Endodermal cell (in vitro differentiated cells): ENCODE data around the gene ASAP3. TPM values are rescaled to one million over a fixed set of nuclear protein-coding genes. Genes with fewer than 3 reads are reported as not detected.
"Not testable (repeated sequence)": the region's sequence is repeated elsewhere in the genome, so short reads cannot be mapped to it uniquely, and the experiment has no call there.

Source experiments
- DNase-seq: peaks from one replicate; pipeline ENCODE4 v3.0.0-alpha.2; 2017
- H3K27ac ChIP-seq: 2 replicates; pipeline ENCODE4 v1.5.1; 2013; ENCODE audit warnings: mild to moderate bottlenecking, low read depth, low read length, moderate library complexity
- H3K27me3 ChIP-seq: 2 replicates; pipeline ENCODE4 v1.6.1; 2013; ENCODE audit warnings: mild to moderate bottlenecking, low read length, moderate library complexity; ENCODE audit not compliant: insufficient read depth, control insufficient read depth, poor library complexity, severe bottlenecking
- H3K36me3 ChIP-seq: 2 replicates; pipeline ENCODE4 v1.7.0; 2013; ENCODE audit warnings: mild to moderate bottlenecking, low read length, moderate library complexity; ENCODE audit not compliant: control insufficient read depth, insufficient read depth
- H3K4me1 ChIP-seq: one replicate; pipeline ENCODE4 v1.7.0; 2013; ENCODE audit warnings: low read length; ENCODE audit not compliant: control insufficient read depth, insufficient read depth
- H3K4me3 ChIP-seq: 2 replicates; pipeline ENCODE4 v1.5.1; 2013; ENCODE audit warnings: mild to moderate bottlenecking, low read length, moderate library complexity
- H3K9ac ChIP-seq: 2 replicates; pipeline ENCODE4 v1.6.1; 2013; ENCODE audit warnings: mild to moderate bottlenecking, low read length, moderate library complexity; ENCODE audit not compliant: poor library complexity, severe bottlenecking; ENCODE audit errors: extremely low read depth
- H3K9me3 ChIP-seq: 2 replicates; pipeline ENCODE4 v1.6.1; 2013; ENCODE audit warnings: mild to moderate bottlenecking, low read length, moderate library complexity; ENCODE audit not compliant: control insufficient read depth
- H3K27ac Mint-ChIP-seq: 2 replicates; pipeline ENCODE4 v1.8.0; 2020; ENCODE audit warnings: mixed read lengths
- H3K27me3 Mint-ChIP-seq: 2 replicates; pipeline ENCODE4 v1.8.0; 2021; ENCODE audit warnings: mild to moderate bottlenecking, mixed read lengths; ENCODE audit not compliant: insufficient read depth
- H3K36me3 Mint-ChIP-seq: 2 replicates; pipeline ENCODE4 v1.8.0; 2020; ENCODE audit warnings: low read depth, mixed read lengths
- H3K4me1 Mint-ChIP-seq: 2 replicates; pipeline ENCODE4 v1.8.0; 2020; ENCODE audit warnings: mixed read lengths
- H3K4me3 Mint-ChIP-seq: 2 replicates; pipeline ENCODE4 v1.8.0; 2020; ENCODE audit warnings: mild to moderate bottlenecking, moderate library complexity, mixed read lengths
- H3K9me3 Mint-ChIP-seq: 2 replicates; pipeline ENCODE4 v1.8.0; 2020; ENCODE audit warnings: mild to moderate bottlenecking, mixed read lengths
- CTCF ChIP-seq: fragments of 200-600 bp; sonication (generic); conservative IDR thresholded peaks from 2 replicates; pipeline ENCODE4 v1.5.0; 2021; ENCODE audit warnings: antibody characterized with exemption, mild to moderate bottlenecking
- WGBS, 2 experiments: methylation state at CpG; one replicate each; pipeline versions ENCODE4 v1.1.5 to v1.1.7; 2013; ENCODE audit warnings: missing lambda C conversion rate in 2 of 2, mixed read lengths in 1 of 2; ENCODE audit not compliant: insufficient coverage in 1 of 2, insufficient read length in 1 of 2; 5-methylcytosine and 5-hydroxymethylcytosine counted together
- total RNA-seq, 2 donors: library from RNA; stranded (reverse); fragmentation: NEBNext Ultra II Directional in 1 of 2; extraction: Animal tissue kit (Norgen Biotek cat#: 25700) in 1 of 2; gene quantifications; 2 replicates in 1 of 2; 3 replicates in 1 of 2; pipeline ENCODE4 v1.2.1, GENCODE V29; 2021

The ASAP3 gene
- total RNA-seq, 2 donors from 2014 or later, result 78.7 to 91.0 TPM

GRCh38 chr1:23497777-23498439, 13.9 kb upstream of the ASAP3 start:
- no peak overlapping the region for H3K9ac ChIP-seq
- H3K27ac Mint-ChIP-seq, result no peak overlapping the region
- peaks cover 2% of the 10 kb centered on the region for H3K27me3 Mint-ChIP-seq
- H3K4me3 Mint-ChIP-seq, result no peak overlapping the region
- no peaks in the 10 kb centered on the region for H3K27me3 ChIP-seq
- no peaks in the 10 kb centered on the region for H3K9me3 ChIP-seq
- no peaks in the 10 kb centered on the region for H3K36me3 Mint-ChIP-seq
- H3K36me3 ChIP-seq, result no peaks in the 10 kb centered on the region
- H3K4me3 ChIP-seq, result no peak overlapping the region
- no peaks in the 10 kb centered on the region for H3K4me1 Mint-ChIP-seq
- H3K9me3 Mint-ChIP-seq, result no peaks in the 10 kb centered on the region
- 94% methylated on average over 3 of the region's 3 CpGs; no CpG with 5 or more reads in 1 of the 2 experiments for WGBS, 2 experiments
- no peak for TF ChIP-seq CTCF
- no peak for DNase-seq
- no peak overlapping the region for H3K27ac ChIP-seq
- no peaks in the 10 kb centered on the region for H3K4me1 ChIP-seq

- Histone ChIP-seq H3K27me3 (no peaks in the 10 kb centered on the region), H3K9ac (no peak overlapping the region), H3K36me3 (no peaks in the 10 kb centered on the region), H3K9me3 (no peaks in the 10 kb centered on the region), H3K27ac (no peak overlapping the region), H3K4me3 (no peak overlapping the region), H3K4me1 (no peaks in the 10 kb centered on the region)
- DNase-seq, result no peak
- no peak overlapping the region for H3K27ac Mint-ChIP-seq
- no peak for TF ChIP-seq CTCF
- no peaks in the 10 kb centered on the region for H3K4me1 Mint-ChIP-seq
- H3K36me3 Mint-ChIP-seq, result no peaks in the 10 kb centered on the region
- WGBS, 2 experiments, result 77 to 78% methylated on average over 3 to 7 of the region's 7 CpGs
- no peak overlapping the region for H3K4me3 Mint-ChIP-seq
- no peaks in the 10 kb centered on the region for H3K9me3 Mint-ChIP-seq
- H3K27me3 Mint-ChIP-seq, result peaks cover 1% of the 10 kb centered on the region
These were observed 12.7 kb upstream of the ASAP3 start for GRCh38 chr1:23496490-23497181.

GRCh38 chr1:23494836-23495235, 10.9 kb upstream of the ASAP3 start:
- H3K4me3 ChIP-seq, H3K9me3 Mint-ChIP-seq, H3K9ac ChIP-seq, H3K27ac Mint-ChIP-seq, H3K27ac ChIP-seq, H3K4me1 ChIP-seq, H3K27me3 ChIP-seq, H3K9me3 ChIP-seq, H3K4me3 Mint-ChIP-seq, H3K36me3 ChIP-seq, H3K4me1 Mint-ChIP-seq, DNase-seq, H3K36me3 Mint-ChIP-seq: not testable (repeated sequence)
- H3K27me3 Mint-ChIP-seq, result peaks cover 17% of the 10 kb centered on the region
- 88 to 91% methylated on average over 4 to 6 of the region's 6 CpGs for WGBS, 2 experiments

GRCh38 chr1:23492776-23493175, 8.8 kb upstream of the ASAP3 start:
- DNase-seq, result not testable (repeated sequence)

More at GRCh38 chr1:23492776-23493175, 8.8 kb upstream of the ASAP3 start:
- H3K27ac Mint-ChIP-seq, H3K36me3 ChIP-seq, H3K4me1 Mint-ChIP-seq, H3K9me3 Mint-ChIP-seq, H3K27ac ChIP-seq, H3K36me3 Mint-ChIP-seq, H3K27me3 ChIP-seq, H3K4me3 Mint-ChIP-seq, H3K4me3 ChIP-seq, H3K9me3 ChIP-seq, H3K9ac ChIP-seq, H3K4me1 ChIP-seq: not testable (repeated sequence)
- H3K27me3 Mint-ChIP-seq, result peaks cover 24% of the 10 kb centered on the region
- 73 to 95% methylated on average over 5 to 6 of the region's 6 CpGs for WGBS, 2 experiments
